Thoracic aorta (tissue), 2 donors: ENCODE results near the gene FANCC. TPM values are rescaled to one million over a fixed set of nuclear protein-coding genes. Genes with fewer than 3 reads are reported as not detected.
A peak's percentile ranks its signal among the peaks of the same experiment; 100 is the strongest.

Experiments
- ATAC-seq: fragments of 150-250 bp; one replicate; pipeline ENCODE4 v1.8.0; 2017; ENCODE audit warnings: low read depth; ENCODE audit not compliant: insufficient number of reproducible peaks, low FRiP score
- DNase-seq: peaks from one replicate; pipeline ENCODE4 v3.0.0-alpha.2; 2020; ENCODE audit warnings: low spot score
- H3K27ac ChIP-seq, 2 donors: fragments of 200-600 bp; sonication (generic); 1 replicate in 1 of 2; 2 replicates in 1 of 2; pipeline ENCODE4 v1.5.1; 2016; ENCODE audit warnings: mild to moderate bottlenecking in 2 of 2, moderate library complexity in 2 of 2
- H3K27me3 ChIP-seq: fragments of 200-600 bp; sonication (generic); replicated peaks from 2 replicates; pipeline ENCODE4 v1.6.0; 2016; ENCODE audit warnings: mild to moderate bottlenecking; ENCODE audit not compliant: insufficient read depth
- H3K36me3 ChIP-seq: fragments of 200-600 bp; sonication (generic); one replicate; pipeline ENCODE4 v1.5.1; 2016
- H3K4me1 ChIP-seq, 2 donors: fragments of 200-600 bp; sonication (generic); 1 replicate in 1 of 2; 2 replicates in 1 of 2; pipeline versions ENCODE4 v1.5.1 to v1.6.0; 2016; ENCODE audit warnings: low read depth in 2 of 2, mild to moderate bottlenecking in 1 of 2; ENCODE audit not compliant: control insufficient read depth in 1 of 2
- H3K4me3 ChIP-seq: fragments of 200-600 bp; sonication (generic); 2 replicates; pipeline ENCODE4 v1.5.1; 2016; ENCODE audit warnings: mild to moderate bottlenecking
- H3K9me3 ChIP-seq: fragments of 200-600 bp; sonication (generic); 2 replicates; pipeline ENCODE4 v1.5.1; 2016
- CTCF ChIP-seq: fragments of 200-600 bp; sonication (generic); IDR thresholded peaks from one replicate; pipeline ENCODE4 v1.5.1; 2019; ENCODE audit warnings: antibody characterized with exemption
- total RNA-seq, 2 donors: library from RNA; depleted of rRNA; stranded (reverse); fragments of >200 nt; gene quantifications; one replicate each; pipeline versions ENCODE4 v1.1.0 to v1.2.3, GENCODE V29; 2016

The FANCC gene
- total RNA-seq, 2 donors from 2014 or later, result 5.7 to 9.6 TPM

GRCh38 chr9:95349091-95350038 lies 31.9 kb upstream of the FANCC start:
- Histone ChIP-seq H3K4me1 (peaks cover 0 to 10% of the 10 kb centered on the region in 2 donors), H3K27ac (no peak overlapping the region), H3K9me3 (no peaks in the 10 kb centered on the region), H3K27me3 (no peaks in the 10 kb centered on the region), H3K36me3 (no peaks in the 10 kb centered on the region), H3K4me3 (peak overlapping the region; percentile 22)
- TF ChIP-seq CTCF, result no peak
- ATAC-seq, result no peak
- no peak for DNase-seq

GRCh38 chr9:95346021-95346420 lies 28.5 kb upstream of the FANCC start:
- H3K4me3 ChIP-seq, result no peak overlapping the region
- no peak overlapping the region for H3K27ac ChIP-seq
- DNase-seq (no peak), ATAC-seq (no peak)
- no peaks in the 10 kb centered on the region for H3K27me3 ChIP-seq
- no peak for TF ChIP-seq CTCF
- H3K36me3 ChIP-seq, result no peaks in the 10 kb centered on the region
- H3K4me1 ChIP-seq, result peaks cover 0 to 10% of the 10 kb centered on the region in 2 donors
- no peaks in the 10 kb centered on the region for H3K9me3 ChIP-seq

- no peak for ATAC-seq
- Histone ChIP-seq H3K4me1 (peaks cover 0 to 10% of the 10 kb centered on the region in 2 donors), H3K9me3 (no peaks in the 10 kb centered on the region), H3K27me3 (no peaks in the 10 kb centered on the region), H3K27ac (no peak overlapping the region), H3K36me3 (no peaks in the 10 kb centered on the region), H3K4me3 (no peak overlapping the region)
- DNase-seq, result no peak
- TF ChIP-seq CTCF, result no peak
These were observed 27.3 kb upstream of the FANCC start for GRCh38 chr9:95344735-95345325.

GRCh38 chr9:95343725-95344287 lies 26.3 kb upstream of the FANCC start:
- TF ChIP-seq CTCF, result no peak
- DNase-seq (no peak), ATAC-seq (no peak)
- Histone ChIP-seq H3K9me3 (no peaks in the 10 kb centered on the region), H3K27me3 (no peaks in the 10 kb centered on the region), H3K4me1 (no peaks in the 10 kb centered on the region), H3K27ac (no peak overlapping the region), H3K4me3 (no peak overlapping the region), H3K36me3 (no peaks in the 10 kb centered on the region)

- no peaks in the 10 kb centered on the region for H3K27me3 ChIP-seq
- H3K27ac ChIP-seq, result no peak overlapping the region
- H3K36me3 ChIP-seq, result no peaks in the 10 kb centered on the region
- DNase-seq (no peak), ATAC-seq (no peak)
- TF ChIP-seq CTCF, result no peak
- H3K9me3 ChIP-seq, result no peaks in the 10 kb centered on the region
- H3K4me1 ChIP-seq, result no peaks in the 10 kb centered on the region
- H3K4me3 ChIP-seq, result no peak overlapping the region
These were observed 25.1 kb upstream of the FANCC start for GRCh38 chr9:95342571-95342970.
